GM12892 (cell line): ENCODE results near the gene FRMPD2.
"Not testable (repeated sequence)": the region's sequence is repeated elsewhere in the genome, so short reads cannot be mapped to it uniquely, and the experiment has no call there.

Experiments
- DNase-seq: peaks from one replicate; pipeline ENCODE4 v3.0.0; 2011; ENCODE audit not compliant: insufficient read length
- FAIRE-seq: peaks from 2 replicates; lab custom pipeline; 2011; peaks lifted over from hg19 to GRCh38; lab: Jason Lieb, UNC
- POLR2A ChIP-seq: IDR thresholded peaks from 2 replicates; pipeline ENCODE4 v1.6.1; 2011; ENCODE audit warnings: low read depth, low read length, control low read depth
- POLR2AphosphoS5 ChIP-seq: IDR thresholded peaks from 2 replicates; pipeline ENCODE4 v1.6.1; 2011; ENCODE audit warnings: low read depth, low read length, control low read depth
- TAF1 ChIP-seq: IDR thresholded peaks from 2 replicates; pipeline ENCODE4 v1.6.1; 2011; ENCODE audit warnings: low read depth, mild to moderate bottlenecking, control low read depth, low read length, borderline replicate concordance

The FRMPD2 gene

GRCh38 chr10:48184224-48184623, 90.3 kb downstream of the FRMPD2 start:
- no peak for FAIRE-seq
- no peak for DNase-seq

GRCh38 chr10:48172715-48173114, 101.8 kb downstream of the FRMPD2 start:
- not testable (repeated sequence) for DNase-seq, FAIRE-seq

More at GRCh38 chr10:48184224-48184623, 90.3 kb downstream of the FRMPD2 start:
- TF ChIP-seq POLR2AphosphoS5 (no peak), POLR2A (no peak), TAF1 (no peak)

GRCh38 chr10:48160670-48161069, 113.8 kb downstream of the FRMPD2 start:
- FAIRE-seq, DNase-seq: not testable (repeated sequence)

GRCh38 chr10:48160163-48160562, 114.3 kb downstream of the FRMPD2 start:
- FAIRE-seq, DNase-seq: not testable (repeated sequence)

GRCh38 chr10:48154211-48155140, 120.0 kb downstream of the FRMPD2 start:
- not testable (repeated sequence) for DNase-seq, FAIRE-seq

- FAIRE-seq, DNase-seq: not testable (repeated sequence)
Observed at GRCh38 chr10:48147643-48148042, 126.9 kb downstream of the FRMPD2 start.

- DNase-seq, FAIRE-seq: not testable (repeated sequence)
Observed at GRCh38 chr10:48143721-48144642, 130.5 kb downstream of the FRMPD2 start.

- not testable (repeated sequence) for FAIRE-seq, DNase-seq
Observed at GRCh38 chr10:48140949-48141348, 133.5 kb downstream of the FRMPD2 start.

GRCh38 chr10:48139953-48140850, 134.3 kb downstream of the FRMPD2 start:
- FAIRE-seq, DNase-seq: not testable (repeated sequence)

GRCh38 chr10:48128954-48129353, 145.5 kb downstream of the FRMPD2 start:
- FAIRE-seq, DNase-seq: not testable (repeated sequence)

- not testable (repeated sequence) for DNase-seq, FAIRE-seq
Observed at GRCh38 chr10:48126251-48126650, 148.2 kb downstream of the FRMPD2 start.

GRCh38 chr10:48125631-48126030, 148.9 kb downstream of the FRMPD2 start:
- FAIRE-seq, DNase-seq: not testable (repeated sequence)

GRCh38 chr10:48122618-48123017, 151.9 kb downstream of the FRMPD2 start:
- DNase-seq, FAIRE-seq: not testable (repeated sequence)

- not testable (repeated sequence) for DNase-seq, FAIRE-seq
Observed at GRCh38 chr10:48110277-48110676, 164.2 kb downstream of the FRMPD2 start.
